ENCODE measurements around the gene PLPPR3.
"Not testable (repeated sequence)": the region's sequence is repeated elsewhere in the genome, so short reads cannot be mapped to it uniquely, and the experiment has no call there.

PLPPR3 gene

GRCh38 chr19:843180-843835, 21.6 kb upstream of the PLPPR3 start:
- H3K36me3 ChIP-seq (ENCODE audit: insufficient read depth, low read length): no peaks in the 10 kb centered on the region
- H3K79me2 ChIP-seq (ENCODE audit: control insufficient read depth, insufficient read depth, low read length, unreplicated experiment): no peaks in the 10 kb centered on the region
- no peak overlapping the region for H2AFZ ChIP-seq (ENCODE audit: low read length, unreplicated experiment)
- H3K27me3 ChIP-seq (ENCODE audit: insufficient read depth, low read length): peaks cover 16% of the 10 kb centered on the region
- no peak overlapping the region for H3K27ac ChIP-seq (ENCODE audit: low read depth, low read length)
- no peaks in the 10 kb centered on the region for H3K4me1 ChIP-seq (ENCODE audit: control insufficient read depth, insufficient read depth, low read length, unreplicated experiment)
- H3K4me3 ChIP-seq (ENCODE audit: low read depth, low read length): no peak overlapping the region

- H2AFZ ChIP-seq (ENCODE audit: low read length, unreplicated experiment); H3K27ac ChIP-seq (ENCODE audit: low read depth, low read length); H3K36me3 ChIP-seq (ENCODE audit: insufficient read depth, low read length); H3K4me1 ChIP-seq (ENCODE audit: control insufficient read depth, insufficient read depth, low read length, unreplicated experiment); H3K4me3 ChIP-seq (ENCODE audit: low read depth, low read length); H3K79me2 ChIP-seq (ENCODE audit: control insufficient read depth, insufficient read depth, low read length, unreplicated experiment): not testable (repeated sequence)
- peaks cover 11% of the 10 kb centered on the region for H3K27me3 ChIP-seq (ENCODE audit: insufficient read depth, low read length)
Observed at GRCh38 chr19:842802-843179, 21.0 kb upstream of the PLPPR3 start.

- Histone ChIP-seq H3K27ac (ENCODE audit: low read depth, low read length) (no peak within 1 kb of the TSS), H2AFZ (ENCODE audit: low read length, unreplicated experiment) (no peak within 1 kb of the TSS), H3K4me3 (ENCODE audit: low read depth, low read length) (no peak within 1 kb of the TSS), H3K79me2 (ENCODE audit: control insufficient read depth, insufficient read depth, low read length, unreplicated experiment) (no peaks in the 10 kb centered on the region), H3K36me3 (ENCODE audit: insufficient read depth, low read length) (no peaks in the 10 kb centered on the region), H3K27me3 (ENCODE audit: insufficient read depth, low read length) (peaks cover 7% of the 10 kb centered on the region), H3K4me1 (ENCODE audit: control insufficient read depth, insufficient read depth, low read length, unreplicated experiment) (no peaks in the 10 kb centered on the region)
Observed at GRCh38 chr19:840519-841206, 18.9 kb upstream of the PLPPR3 start, which contains the start of gene PRTN3. TSS of gene PRTN3 (plus strand) at chr19:840999. CDS start at chr19:841009, 10 bp downstream.

GRCh38 chr19:835210-835810, 13.6 kb upstream of the PLPPR3 start:
- Histone ChIP-seq H3K36me3 (ENCODE audit: insufficient read depth, low read length) (no peaks in the 10 kb centered on the region), H3K4me3 (ENCODE audit: low read depth, low read length) (no peak overlapping the region), H3K4me1 (ENCODE audit: control insufficient read depth, insufficient read depth, low read length, unreplicated experiment) (no peaks in the 10 kb centered on the region), H2AFZ (ENCODE audit: low read length, unreplicated experiment) (no peak overlapping the region), H3K27me3 (ENCODE audit: insufficient read depth, low read length) (no peaks in the 10 kb centered on the region), H3K27ac (ENCODE audit: low read depth, low read length) (no peak overlapping the region), H3K79me2 (ENCODE audit: control insufficient read depth, insufficient read depth, low read length, unreplicated experiment) (no peaks in the 10 kb centered on the region)

GRCh38 chr19:834216-834615, 12.5 kb upstream of the PLPPR3 start:
- Histone ChIP-seq H3K79me2 (ENCODE audit: control insufficient read depth, insufficient read depth, low read length, unreplicated experiment) (no peaks in the 10 kb centered on the region), H2AFZ (ENCODE audit: low read length, unreplicated experiment) (no peak overlapping the region), H3K27me3 (ENCODE audit: insufficient read depth, low read length) (no peaks in the 10 kb centered on the region), H3K27ac (ENCODE audit: low read depth, low read length) (no peak overlapping the region), H3K4me3 (ENCODE audit: low read depth, low read length) (no peak overlapping the region), H3K36me3 (ENCODE audit: insufficient read depth, low read length) (no peaks in the 10 kb centered on the region), H3K4me1 (ENCODE audit: control insufficient read depth, insufficient read depth, low read length, unreplicated experiment) (no peaks in the 10 kb centered on the region)

- H3K4me1 ChIP-seq (ENCODE audit: control insufficient read depth, insufficient read depth, low read length, unreplicated experiment): no peaks in the 10 kb centered on the region
- H3K4me3 ChIP-seq (ENCODE audit: low read depth, low read length): no peak overlapping the region
- no peaks in the 10 kb centered on the region for H3K36me3 ChIP-seq (ENCODE audit: insufficient read depth, low read length)
- H3K27ac ChIP-seq (ENCODE audit: low read depth, low read length): no peak overlapping the region
- no peaks in the 10 kb centered on the region for H3K27me3 ChIP-seq (ENCODE audit: insufficient read depth, low read length)
- no peaks in the 10 kb centered on the region for H3K79me2 ChIP-seq (ENCODE audit: control insufficient read depth, insufficient read depth, low read length, unreplicated experiment)
- no peak overlapping the region for H2AFZ ChIP-seq (ENCODE audit: low read length, unreplicated experiment)
Observed at GRCh38 chr19:831407-832369, 9.9 kb upstream of the PLPPR3 start.

GRCh38 chr19:829129-829758, 7.5 kb upstream of the PLPPR3 start:
- H3K27ac ChIP-seq (ENCODE audit: low read depth, low read length): no peak overlapping the region
- no peaks in the 10 kb centered on the region for H3K36me3 ChIP-seq (ENCODE audit: insufficient read depth, low read length)
- H3K4me3 ChIP-seq (ENCODE audit: low read depth, low read length): no peak overlapping the region
- no peaks in the 10 kb centered on the region for H3K79me2 ChIP-seq (ENCODE audit: control insufficient read depth, insufficient read depth, low read length, unreplicated experiment)
- no peaks in the 10 kb centered on the region for H3K27me3 ChIP-seq (ENCODE audit: insufficient read depth, low read length)
- H2AFZ ChIP-seq (ENCODE audit: low read length, unreplicated experiment): no peak overlapping the region
- no peaks in the 10 kb centered on the region for H3K4me1 ChIP-seq (ENCODE audit: control insufficient read depth, insufficient read depth, low read length, unreplicated experiment)

GRCh38 chr19:827710-828321, 6.1 kb upstream of the PLPPR3 start, which contains the start of gene AZU1:
TSS of gene AZU1 (plus strand) at chr19:827837. CDS start at chr19:827847, 10 bp downstream.
- H3K36me3 ChIP-seq (ENCODE audit: insufficient read depth, low read length): no peaks in the 10 kb centered on the region
- no peaks in the 10 kb centered on the region for H3K79me2 ChIP-seq (ENCODE audit: control insufficient read depth, insufficient read depth, low read length, unreplicated experiment)
- H3K27ac ChIP-seq (ENCODE audit: low read depth, low read length): no peak within 1 kb of the TSS
- H3K4me3 ChIP-seq (ENCODE audit: low read depth, low read length): no peak within 1 kb of the TSS
- no peaks in the 10 kb centered on the region for H3K27me3 ChIP-seq (ENCODE audit: insufficient read depth, low read length)
- H2AFZ ChIP-seq (ENCODE audit: low read length, unreplicated experiment): no peak within 1 kb of the TSS
- H3K4me1 ChIP-seq (ENCODE audit: control insufficient read depth, insufficient read depth, low read length, unreplicated experiment): no peaks in the 10 kb centered on the region

- Histone ChIP-seq H3K4me3 (ENCODE audit: low read depth, low read length) (no peak overlapping the region), H2AFZ (ENCODE audit: low read length, unreplicated experiment) (no peak overlapping the region), H3K79me2 (ENCODE audit: control insufficient read depth, insufficient read depth, low read length, unreplicated experiment) (no peaks in the 10 kb centered on the region), H3K27me3 (ENCODE audit: insufficient read depth, low read length) (peaks cover 4% of the 10 kb centered on the region; the same call in 1 of the 2 replicates), H3K36me3 (ENCODE audit: insufficient read depth, low read length) (no peaks in the 10 kb centered on the region), H3K27ac (ENCODE audit: low read depth, low read length) (no peak overlapping the region), H3K4me1 (ENCODE audit: control insufficient read depth, insufficient read depth, low read length, unreplicated experiment) (no peaks in the 10 kb centered on the region)
Observed at GRCh38 chr19:827314-827709, 5.6 kb upstream of the PLPPR3 start.

Measured in ACC112 (cell line).